Lower leg skin (tissue), 3 donors: ENCODE results near the gene SEC61A2.

ENCODE experiments used
- CTCF ChIP-seq, 3 donors: fragments of 450-650 bp; IDR thresholded peaks; one replicate each; pipeline ENCODE4 v1.5.1; 2016; ENCODE audit warnings: antibody characterized with exemption in 3 of 3, mild to moderate bottlenecking in 3 of 3, moderate library complexity in 2 of 3
- POLR2A ChIP-seq, 2 donors: fragments of 450-650 bp; IDR thresholded peaks; one replicate each; pipeline ENCODE4 v1.6.1; 2016 to 2017; ENCODE audit warnings: antibody characterized with exemption in 2 of 2, mild to moderate bottlenecking in 1 of 2, moderate library complexity in 1 of 2

GRCh38 chr10:12088919-12089318, 40.6 kb upstream of the SEC61A2 start:
- no peak for TF ChIP-seq CTCF (IDR thresholded peaks at IDR 0.05)
- no peak for TF ChIP-seq POLR2A (IDR thresholded peaks at IDR 0.05)
